IPS-11a (cell line): ENCODE data around the gene MAPK11.
"Not testable (repeated sequence)": the region's sequence is repeated elsewhere in the genome, so short reads cannot be mapped to it uniquely, and the experiment has no call there.

Experiments used
- H3K4me3 ChIP-seq: one replicate; pipeline ENCODE4 v1.5.1; 2013; ENCODE audit warnings: low read depth, low read length, control low read depth

MAPK11 gene

DNA sequence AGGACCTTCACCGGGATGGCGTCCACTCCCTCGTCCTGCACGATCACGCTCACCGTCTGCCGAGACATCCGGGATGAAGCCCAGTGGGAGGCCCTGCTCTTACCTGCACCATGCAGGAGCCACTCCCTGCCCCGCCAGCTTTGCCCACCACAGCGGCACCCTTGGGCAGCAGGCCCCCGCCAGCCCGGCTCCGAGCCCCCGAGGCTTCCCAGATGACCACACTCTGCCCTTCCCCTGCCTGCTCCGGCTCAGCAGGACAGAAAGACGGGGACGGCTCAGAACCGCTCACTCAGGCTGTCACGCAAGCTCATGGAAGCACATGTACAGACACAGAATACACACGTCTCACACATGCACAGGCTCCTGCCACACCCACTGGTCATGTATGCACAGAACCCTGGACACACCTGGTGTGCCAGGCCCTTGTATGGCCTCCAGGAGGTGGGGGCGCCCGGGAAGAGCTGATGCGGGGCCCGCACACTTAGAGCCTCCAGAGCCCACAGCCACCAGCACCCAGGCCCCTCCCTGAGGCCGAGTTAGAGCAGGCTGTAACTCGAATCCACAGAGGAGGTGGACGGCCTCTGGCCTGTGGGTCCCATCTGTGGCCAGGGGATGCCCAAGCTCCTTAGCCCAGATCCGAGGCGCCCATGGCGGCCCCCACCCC, 8.9 kb upstream of the MAPK11 start:
- H3K4me3 ChIP-seq: no peak overlapping the region

DNA sequence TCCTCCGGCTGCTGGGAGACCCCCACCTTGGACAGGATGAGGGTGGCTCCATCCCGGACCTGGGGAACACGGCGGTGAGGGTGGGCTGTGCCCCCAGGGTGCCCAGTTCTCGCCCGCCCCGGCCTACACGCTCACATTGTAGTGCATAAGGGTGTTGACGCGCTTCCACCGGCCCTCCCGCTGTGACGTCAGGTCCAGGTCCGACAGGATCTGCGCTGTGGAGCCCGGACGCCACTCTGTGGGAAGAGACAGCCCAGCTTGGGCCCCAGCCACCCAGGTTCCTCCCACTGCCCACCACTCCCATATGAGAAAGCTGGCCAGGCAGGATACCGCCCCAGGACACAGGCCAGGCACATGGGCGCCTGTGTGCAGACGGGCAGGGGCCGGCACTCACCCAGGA, 8.3 kb upstream of the MAPK11 start:
- no peak overlapping the region for H3K4me3 ChIP-seq

DNA sequence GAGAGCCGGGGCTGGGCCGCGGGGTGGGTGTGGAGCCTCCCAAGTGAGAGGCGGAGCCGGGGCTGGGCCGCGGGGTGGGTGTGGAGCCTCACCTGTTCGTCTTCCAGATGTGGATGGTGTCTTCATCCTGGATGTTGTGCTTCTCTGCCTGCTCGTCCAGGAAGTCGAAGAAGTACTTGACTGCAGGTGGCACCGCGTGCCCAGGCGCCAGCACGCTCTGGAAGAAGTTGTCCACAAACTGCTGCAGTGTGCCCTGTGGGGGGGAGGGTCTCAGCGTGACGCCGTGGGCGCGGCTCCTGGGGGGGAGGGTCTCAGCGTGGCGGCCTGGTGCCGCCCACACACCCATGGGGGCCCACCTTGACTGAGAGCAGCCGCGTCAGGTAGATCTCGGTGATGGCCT, 7.6 kb upstream of the MAPK11 start:
- H3K4me3 ChIP-seq: no peak overlapping the region

DNA sequence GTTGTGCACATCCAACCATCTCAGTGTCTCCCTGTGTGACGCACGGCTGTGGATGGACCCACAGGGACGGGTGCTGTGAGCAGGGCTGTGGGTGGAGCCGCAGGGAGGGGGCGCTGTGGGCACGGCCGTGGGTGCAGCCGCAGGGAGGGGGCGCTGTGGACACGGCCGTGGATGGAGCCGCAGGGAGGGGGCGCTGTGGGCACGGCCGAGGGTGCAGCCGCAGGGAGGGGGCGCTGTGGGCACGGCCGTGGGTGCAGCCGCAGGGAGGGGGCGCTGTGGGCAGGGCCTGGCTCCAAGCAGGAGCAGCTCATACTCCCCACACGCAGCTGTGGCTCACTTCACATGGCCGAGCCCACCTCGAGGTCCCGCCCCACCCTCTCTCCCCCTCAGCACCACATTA, 6.0 kb upstream of the MAPK11 start:
- no peak overlapping the region for H3K4me3 ChIP-seq

DNA sequence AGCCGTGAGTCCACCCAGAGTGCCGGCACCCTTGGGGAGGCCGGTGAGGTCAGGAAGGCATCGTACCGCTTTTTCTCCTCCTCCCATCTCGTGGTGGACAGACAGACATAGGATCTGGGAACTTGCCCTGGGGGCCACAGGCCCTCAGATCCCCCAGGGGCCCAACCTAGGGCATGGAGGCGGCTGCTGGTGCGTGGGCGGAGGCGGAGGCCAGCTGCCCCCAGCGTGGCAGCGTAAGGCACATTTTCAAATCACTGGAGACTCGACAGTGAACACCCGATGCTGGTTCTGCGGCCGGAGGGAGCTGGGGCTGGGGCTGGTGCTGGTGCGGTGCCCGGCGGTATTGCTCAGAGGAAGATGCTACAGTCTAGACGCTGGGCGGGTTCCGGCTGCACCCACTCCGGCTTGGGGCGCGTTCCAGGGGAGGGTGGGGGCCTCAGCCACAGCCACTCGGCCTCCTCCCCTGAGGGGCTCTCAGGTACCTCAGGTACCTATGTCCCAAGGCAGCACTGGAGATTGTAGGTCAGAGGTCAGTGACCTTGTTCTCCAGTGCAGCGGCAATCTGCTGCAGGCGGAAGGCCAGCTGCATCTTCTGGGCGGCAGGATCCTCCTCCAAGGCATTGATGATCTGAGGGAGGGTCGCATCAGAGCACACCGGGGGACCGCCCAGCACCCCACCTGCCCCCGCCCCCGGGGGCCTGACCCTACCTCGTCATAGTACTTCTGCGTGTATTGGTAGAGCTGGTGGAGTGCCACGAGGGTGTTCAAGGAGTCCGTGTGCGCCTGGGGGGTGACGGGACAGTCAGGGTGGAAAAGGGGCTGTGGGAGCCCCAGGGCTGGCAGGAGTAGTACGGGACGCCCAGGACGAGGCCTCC, 5.2 kb upstream of the MAPK11 start:
- H3K4me3 ChIP-seq: no peak overlapping the region

DNA sequence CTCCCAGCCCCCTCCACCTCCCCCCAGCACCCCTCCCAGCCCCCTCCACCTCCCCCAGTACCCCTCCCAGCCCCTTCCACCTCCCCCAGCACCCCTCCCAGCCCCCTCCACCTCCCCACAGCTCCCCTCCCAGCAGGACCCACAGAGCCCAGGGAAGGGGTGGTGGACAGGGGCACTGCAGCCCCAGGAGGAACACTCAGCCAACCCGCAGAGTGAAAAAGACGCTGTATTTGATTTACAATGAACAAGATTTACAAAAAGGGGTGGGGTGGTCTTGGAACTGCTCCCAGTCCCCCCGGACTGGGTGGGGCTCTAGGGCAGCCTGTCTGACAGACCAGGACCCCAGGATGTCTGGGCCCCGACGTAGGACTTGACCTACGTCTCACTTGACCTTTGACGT, 4.6 kb upstream of the MAPK11 start:
- H3K4me3 ChIP-seq: no peak overlapping the region

DNA sequence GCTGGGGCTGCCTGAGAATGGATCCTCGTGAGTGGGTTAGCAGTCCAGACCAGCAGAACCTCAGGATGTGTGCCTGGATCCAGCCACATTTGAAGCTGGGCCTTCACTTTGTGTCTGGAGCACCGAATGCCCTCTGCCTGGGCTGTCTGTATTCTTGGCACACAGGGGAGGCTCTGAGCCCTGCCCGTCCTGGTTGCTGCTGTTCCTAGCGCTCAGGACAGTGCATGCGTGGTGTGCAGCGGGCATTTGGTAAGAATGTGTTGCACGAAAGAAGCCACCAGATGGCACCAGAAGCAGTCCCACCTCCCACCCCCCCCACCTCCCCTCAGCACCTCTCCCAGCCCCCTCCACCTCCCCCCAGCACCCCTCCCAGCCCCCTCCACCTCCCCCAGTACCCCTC, 4.1 kb upstream of the MAPK11 start:
- H3K4me3 ChIP-seq: no peak overlapping the region

DNA sequence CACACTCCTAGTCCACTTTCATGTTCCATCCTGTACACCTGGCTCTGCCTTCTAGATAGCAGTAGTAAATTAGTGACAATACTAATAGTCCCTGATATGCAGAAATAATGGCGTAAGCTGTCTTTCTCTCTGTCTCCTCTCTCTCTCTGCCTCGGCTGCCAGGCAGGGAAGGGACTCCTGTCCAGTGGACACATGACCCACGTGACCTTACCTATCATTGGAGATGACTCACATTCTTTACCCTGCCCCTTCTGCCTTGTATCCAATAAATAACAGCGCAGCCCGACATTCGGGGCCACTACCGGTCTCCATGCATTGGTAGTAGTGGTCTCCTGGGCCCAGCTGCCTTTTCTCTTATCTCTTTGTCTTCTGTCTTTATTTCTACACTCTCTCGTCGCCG, 3.6 kb upstream of the MAPK11 start:
- H3K4me3 ChIP-seq: not testable (repeated sequence)

DNA sequence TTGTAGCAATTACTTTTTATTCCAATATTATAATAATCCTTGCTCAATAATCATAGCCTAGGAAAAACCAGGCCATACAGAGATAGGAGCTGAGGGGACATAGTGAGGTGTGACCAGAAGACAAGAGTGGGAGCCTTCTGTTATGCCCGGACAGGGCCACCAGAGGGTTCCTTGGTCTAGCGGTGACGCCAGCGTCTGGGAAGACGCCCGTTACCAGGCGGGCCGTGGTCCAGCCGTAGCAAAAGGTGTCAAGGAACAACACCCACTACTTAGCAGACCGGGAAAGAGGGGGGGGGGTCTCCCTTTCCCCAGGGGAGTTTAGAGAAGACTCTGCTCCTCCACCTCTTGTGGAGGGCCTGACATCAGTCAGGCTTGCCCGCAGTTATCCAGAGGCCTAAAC, 3.2 kb upstream of the MAPK11 start:
- H3K4me3 ChIP-seq: not testable (repeated sequence)

DNA sequence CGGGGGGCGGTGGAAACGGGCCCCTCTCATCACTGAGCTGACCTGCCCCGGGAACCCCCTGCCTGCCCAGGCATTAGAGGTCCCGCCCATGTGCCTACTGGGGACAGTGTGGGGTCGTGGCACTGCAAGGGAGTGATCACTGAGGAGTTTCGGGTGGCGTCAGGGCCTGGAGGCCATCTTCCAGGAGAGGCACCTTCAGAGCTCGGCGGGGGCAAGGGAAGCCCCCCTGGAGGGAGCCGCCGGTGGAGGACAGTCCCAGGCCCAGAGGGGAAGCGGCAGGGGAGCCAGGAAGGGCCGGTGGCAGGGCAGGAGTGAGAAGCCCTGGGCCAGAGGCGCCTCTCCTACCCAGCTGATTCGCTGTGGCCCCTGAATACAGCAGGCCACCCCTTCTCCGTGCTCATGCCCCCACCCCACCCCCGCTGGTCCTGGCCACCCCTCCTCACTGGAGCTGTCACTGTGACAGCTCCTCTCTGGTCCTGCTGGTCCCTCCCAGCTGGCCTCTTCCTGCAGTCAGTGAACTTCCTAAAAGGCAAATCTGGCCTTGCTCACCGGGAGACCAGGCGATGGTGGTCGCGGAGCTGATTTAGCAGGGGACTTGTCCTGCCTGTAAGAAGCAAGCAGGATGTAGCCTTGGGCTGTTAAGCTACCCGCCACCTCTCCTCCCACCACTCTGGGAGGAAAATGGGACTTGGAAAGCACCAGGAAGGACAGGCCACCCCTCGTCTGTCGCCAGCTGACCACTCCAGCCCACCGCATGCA, 2.0 kb upstream of the MAPK11 start:
- H3K4me3 ChIP-seq: no peak overlapping the region

DNA sequence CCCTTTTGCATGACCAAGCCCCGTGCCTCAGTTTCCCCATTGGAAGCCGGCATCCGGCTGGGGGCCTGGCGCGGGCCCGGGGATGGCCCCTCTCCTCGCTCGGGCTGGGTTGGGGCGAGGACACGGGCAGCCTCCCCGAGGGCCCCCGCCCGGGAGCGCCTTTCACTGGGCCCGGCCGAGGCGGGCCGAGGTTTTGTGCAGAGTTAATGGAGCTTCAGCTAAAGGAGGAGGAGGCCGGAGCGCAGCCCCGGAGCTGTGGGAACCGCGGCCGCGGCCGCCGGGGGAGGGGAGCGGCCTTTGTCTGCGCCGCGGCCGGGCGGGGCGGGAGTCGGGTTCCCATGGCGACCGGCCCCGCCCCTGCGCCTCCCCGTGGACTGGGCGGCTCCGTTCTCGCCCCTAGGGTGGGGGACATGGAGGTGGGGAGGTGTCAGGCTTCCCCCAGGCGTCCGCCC, 1.4 kb upstream of the MAPK11 start:
- no peak overlapping the region for H3K4me3 ChIP-seq

DNA sequence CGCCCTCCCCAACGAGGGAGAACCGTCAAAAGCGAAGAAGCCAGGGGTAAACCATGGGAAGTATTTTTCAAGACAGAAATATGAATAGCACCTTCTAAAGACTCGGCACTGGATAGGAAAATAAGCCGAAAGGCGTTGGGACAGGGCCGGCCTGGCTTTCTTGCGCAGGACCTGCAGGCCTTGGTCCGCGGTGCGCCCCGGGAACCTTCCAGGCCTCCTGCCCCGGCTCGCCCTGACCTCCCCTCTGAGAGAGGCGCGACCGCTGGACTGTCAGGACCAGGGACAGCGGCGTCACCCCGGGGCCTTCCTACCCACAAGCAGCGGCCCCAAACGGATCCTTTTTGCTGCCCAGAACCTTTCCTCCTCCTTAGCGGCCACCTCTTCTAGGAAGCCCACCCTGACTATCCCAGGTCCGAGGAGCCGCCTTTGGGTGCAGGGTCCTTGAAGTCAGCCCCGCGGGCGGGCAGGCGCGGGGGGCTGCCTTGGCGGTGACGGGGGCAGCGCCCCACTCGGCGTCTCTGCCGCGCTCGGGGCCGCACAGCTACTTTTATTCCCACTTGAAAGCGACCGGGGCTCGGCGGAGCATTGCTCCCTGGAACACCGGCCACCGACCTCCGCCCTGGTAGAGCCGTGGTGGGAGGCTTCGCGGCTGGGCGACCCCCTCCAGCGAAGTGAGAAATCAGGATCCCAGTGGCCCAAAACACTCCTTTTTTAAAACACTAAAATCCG, 650 bp upstream of the MAPK11 start:
- H3K4me3 ChIP-seq: peak overlapping the region; percentile 24

DNA sequence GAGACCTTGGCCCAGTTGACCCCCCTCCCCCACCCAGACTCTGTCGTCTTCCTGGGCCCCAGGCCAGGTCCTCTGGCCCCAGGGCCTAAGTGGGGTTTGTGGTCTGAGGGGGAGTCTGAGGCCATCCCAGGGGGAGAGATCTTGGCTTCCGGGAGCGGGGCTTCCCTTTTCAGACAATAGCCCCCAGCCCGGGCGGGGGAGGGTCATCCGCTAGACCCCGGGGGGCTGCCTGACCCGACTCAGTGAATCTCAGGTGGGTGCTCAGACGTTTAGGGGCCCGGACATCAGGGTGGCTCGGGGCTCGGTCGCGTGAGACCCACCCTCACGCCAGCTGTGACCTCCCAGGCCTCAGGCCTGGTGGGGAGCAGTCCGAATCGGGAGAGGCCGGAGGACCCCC, 609 bp downstream of the MAPK11 start:
- H3K4me3 ChIP-seq: no peak overlapping the region

DNA sequence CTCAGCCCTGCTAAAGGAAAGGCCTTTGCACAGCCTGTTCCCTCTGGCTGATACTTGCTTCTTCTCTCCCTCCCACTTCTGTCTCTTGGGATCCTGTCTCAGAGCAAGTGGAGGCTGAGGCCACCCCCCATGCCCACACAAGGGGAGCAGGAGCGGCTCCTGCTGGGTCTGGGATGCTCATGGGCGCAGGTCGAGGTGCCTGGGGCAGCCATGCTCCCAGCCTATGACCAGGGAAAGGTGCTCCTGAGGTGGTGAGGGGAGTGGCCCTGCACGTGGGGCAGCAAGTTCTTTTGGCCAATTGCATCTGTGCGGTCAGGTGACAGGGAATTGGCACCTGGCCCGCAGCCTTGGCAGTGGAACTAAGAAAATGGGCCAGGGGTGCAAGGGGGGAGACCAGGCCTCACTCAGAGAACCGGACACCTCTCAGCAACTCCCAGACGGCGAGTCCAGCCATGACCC, 1.5 kb downstream of the MAPK11 start:
- H3K4me3 ChIP-seq: no peak overlapping the region

DNA sequence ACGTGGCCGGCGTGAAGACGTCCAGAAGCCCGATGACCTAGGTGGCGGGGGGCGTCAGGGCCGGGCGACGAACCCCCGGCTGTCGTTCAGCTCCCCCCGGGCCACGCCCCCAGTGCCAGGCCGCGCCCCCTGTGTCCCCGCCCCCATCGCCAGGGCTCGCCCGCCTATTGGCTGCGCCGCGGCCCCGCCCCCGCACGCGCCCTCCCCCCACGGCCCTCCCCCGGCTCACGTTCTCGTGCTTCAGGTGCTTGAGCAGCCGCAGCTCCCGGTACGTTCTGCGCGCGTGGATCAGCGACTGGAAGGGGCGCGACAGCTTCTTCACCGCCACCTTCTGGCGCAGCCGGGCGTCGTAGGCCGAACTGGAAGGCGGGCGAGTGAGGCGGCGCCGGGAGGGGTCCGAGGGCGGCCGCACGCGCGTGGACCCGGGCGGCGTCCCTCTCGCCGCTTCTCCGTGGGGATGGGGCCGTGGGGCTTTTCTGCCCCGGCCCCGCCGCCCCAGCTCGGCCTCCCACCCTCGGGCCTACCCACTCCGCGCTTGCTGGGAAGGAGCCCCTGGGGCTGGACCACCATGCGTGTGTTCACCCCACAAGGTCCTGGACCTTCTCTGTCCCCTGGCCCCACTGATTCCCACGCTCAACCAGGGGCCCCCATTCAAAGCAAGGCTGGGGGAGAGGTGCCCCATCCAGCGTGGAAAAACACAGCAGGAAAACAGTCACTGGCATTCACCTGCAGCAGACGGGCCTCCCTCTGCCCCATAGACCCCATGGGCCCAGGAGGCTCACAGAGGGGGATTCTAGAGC, 2.4 kb downstream of the MAPK11 start:
- no peak overlapping the region for H3K4me3 ChIP-seq

DNA sequence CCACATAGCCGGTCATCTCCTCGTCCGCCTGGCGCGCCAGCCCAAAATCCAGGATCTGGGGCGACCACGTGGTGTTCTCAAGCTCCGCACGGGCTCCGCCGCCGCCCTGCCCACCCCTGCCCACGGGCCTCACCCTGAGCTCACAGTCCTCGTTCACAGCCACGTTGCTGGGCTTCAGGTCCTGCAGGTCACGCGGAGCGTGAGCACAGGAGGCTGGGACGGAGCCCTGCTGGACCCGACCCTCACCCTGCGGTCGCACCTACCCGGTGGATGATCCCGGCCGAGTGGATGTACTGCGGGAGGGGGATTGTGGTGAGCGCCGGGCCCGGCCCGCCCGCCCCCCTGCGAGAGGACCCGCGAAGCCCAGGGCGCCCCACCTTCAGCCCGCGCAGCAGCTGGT, 3.2 kb downstream of the MAPK11 start:
- no peak overlapping the region for H3K4me3 ChIP-seq

DNA sequence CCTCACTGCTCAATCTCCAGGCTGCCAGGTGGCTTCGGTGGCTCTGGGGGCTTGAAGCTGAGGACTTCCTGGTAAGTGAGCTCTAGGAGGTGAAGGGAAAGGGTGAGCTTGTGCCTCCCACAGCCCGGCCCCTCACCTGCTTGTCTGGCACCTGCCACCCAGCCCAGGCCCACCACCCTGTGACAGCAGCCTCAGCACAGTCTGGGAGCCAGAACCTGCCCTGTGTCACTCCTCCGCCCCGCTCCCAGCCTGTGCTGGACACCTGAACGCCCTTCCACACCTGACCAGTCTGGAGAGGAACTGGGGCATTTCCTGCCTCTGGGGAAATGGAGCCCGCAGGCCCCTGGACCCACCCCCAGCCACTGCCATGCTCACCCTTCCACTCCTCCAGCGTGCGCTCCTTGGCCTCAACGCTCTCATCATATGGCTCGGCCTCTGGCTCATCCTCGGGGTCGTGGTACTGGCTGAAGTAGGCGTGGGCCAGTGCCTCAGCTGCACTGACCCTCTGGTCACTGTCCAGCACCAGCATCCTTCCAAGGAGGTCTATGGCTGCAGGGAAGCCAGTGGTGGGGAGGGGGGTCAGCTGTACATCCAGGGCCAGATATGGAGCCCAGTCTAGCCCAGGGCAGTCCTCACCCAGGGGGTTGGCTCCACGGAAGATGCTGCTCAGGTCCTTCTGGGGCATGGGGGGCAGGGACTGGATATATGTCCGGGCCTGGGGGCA, 5.1 kb downstream of the MAPK11 start:
- H3K4me3 ChIP-seq: no peak overlapping the region

DNA sequence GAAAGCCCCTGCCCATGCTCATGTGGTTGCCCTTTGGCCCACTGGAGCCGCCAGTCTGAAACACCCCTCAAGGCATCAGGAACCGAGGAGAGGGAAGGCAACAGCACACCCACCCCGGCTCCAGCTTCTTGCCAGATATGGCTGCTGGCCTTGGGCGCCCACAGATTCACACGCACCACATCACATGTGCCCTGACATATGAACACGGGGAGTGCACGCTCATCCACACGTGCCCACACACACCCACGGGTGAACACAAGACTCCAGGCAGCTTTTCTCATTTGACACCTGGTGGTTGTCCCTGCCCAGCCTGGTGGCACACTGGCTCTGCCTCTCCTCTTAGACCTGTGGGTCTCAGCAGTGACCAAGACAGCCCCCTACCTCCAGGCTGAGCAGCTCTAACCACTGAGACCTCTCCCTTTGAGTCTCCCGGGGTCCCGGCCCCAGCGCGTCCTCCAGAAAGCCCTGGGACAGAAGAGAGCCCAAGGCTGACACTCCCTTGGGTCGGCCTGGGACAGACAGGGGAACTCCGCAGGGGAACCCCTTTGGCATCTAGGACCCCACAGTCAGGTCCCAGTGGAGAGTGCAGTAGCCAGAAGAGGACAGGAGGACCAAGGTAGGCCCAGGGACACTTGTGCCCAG, 6.0 kb downstream of the MAPK11 start:
- H3K4me3 ChIP-seq: no peak overlapping the region

DNA sequence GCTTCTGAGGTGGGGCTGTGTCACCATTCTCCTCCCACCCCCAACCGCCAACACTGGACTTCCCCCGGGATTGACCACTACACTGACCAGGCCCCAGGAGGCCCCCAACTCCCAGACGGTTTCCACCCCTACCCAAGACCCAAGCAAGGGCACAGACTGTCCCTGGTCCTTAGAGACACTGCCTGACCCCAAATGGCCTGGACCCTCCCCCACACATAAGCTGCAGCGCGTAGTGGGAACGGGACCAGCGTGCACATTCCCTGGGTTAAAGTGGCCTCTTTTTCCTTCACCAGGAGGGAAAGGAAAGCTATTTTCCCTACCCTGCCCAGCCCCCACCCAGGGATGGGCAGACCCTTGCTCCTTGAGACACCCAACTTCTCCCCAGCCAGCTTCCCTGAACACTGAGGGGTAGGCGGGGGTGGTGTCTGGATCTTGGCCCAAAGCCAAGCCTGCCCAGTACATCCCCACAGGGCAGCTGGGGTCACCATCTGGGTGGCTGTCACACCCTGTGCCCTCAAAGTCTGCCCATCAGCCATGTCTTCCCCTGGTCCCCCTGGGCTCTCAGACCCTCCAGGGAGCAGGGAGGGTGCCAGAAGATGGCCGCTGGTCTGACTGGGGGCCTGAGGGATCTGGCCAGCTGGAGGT, 7.1 kb downstream of the MAPK11 start:
- H3K4me3 ChIP-seq: no peak overlapping the region
